Epithelial cell of esophagus (primary cell): ENCODE measurements around the gene MED27.

Experiments used
- DNase-seq: peaks from one replicate; pipeline ENCODE4 v3.0.0; 2010; ENCODE audit warnings: low read depth
- H3K4me3 ChIP-seq: 2 replicates; pipeline ENCODE4 v1.5.1; 2011; ENCODE audit warnings: mild to moderate bottlenecking, low read length, control low read depth
- CTCF ChIP-seq: IDR thresholded peaks from 2 replicates; pipeline ENCODE4 v1.5.1; 2011; ENCODE audit warnings: low read depth, mild to moderate bottlenecking, low read length, control low read depth, inconsistent platforms; ENCODE audit not compliant: insufficient read depth; ENCODE audit errors: missing control alignments

Gene MED27

GRCh38 chr9:131917009-131917408 is 162.7 kb downstream of the MED27 start:
- H3K4me3 ChIP-seq: no peak overlapping the region
- no peak for DNase-seq
- no peak for TF ChIP-seq CTCF

GRCh38 chr9:131915181-131915580 is 164.5 kb downstream of the MED27 start:
- TF ChIP-seq CTCF: no peak
- DNase-seq: peak; percentile 33
- H3K4me3 ChIP-seq: no peak overlapping the region

GRCh38 chr9:131912671-131913070 is 167.0 kb downstream of the MED27 start:
- TF ChIP-seq CTCF: no peak
- no peak for DNase-seq
- no peak overlapping the region for H3K4me3 ChIP-seq

- H3K4me3 ChIP-seq: no peak overlapping the region
- DNase-seq: no peak
- TF ChIP-seq CTCF: no peak
Measured at GRCh38 chr9:131912069-131912468, 167.6 kb downstream of the MED27 start.

- no peak for DNase-seq
- no peak overlapping the region for H3K4me3 ChIP-seq
- TF ChIP-seq CTCF: no peak
Measured at GRCh38 chr9:131910572-131910971, 169.1 kb downstream of the MED27 start.

GRCh38 chr9:131905144-131905543 is 174.5 kb downstream of the MED27 start:
- no peak for DNase-seq
- H3K4me3 ChIP-seq: no peak overlapping the region
- TF ChIP-seq CTCF: no peak
